Endothelial cell of umbilical vein (primary cell): ENCODE data around the gene SCAF11. TPM values are rescaled to one million over a fixed set of nuclear protein-coding genes. Genes with fewer than 3 reads are reported as not detected.

ENCODE experiments used
- BruUV-seq: library from RNA; stranded (reverse); fragments of 400-500 nt; replicated peaks from 2 replicates; lab custom pipeline; 2021; lab: Mats Ljungman, UMichigan
- CTCF ChIA-PET: fragments of 300-600, 350-600 bp; sonication (Branson Sonifier 250); formaldehyde crosslinking; loops from one replicate; lab custom pipeline; 2021; ENCODE audit warnings: antibody characterized with exemption, inconsistent platforms; lab: Charles Lee
- POLR2A ChIA-PET: fragments of 300-600, 350-600 bp; sonication (Branson Sonifier 250); formaldehyde crosslinking; loops from one replicate; lab custom pipeline; 2021; ENCODE audit warnings: antibody characterized with exemption, inconsistent platforms; lab: Charles Lee
- DNase-seq: peaks from one replicate; pipeline ENCODE4 v3.0.0-alpha.2; 2011; ENCODE audit warnings: low read depth, low spot score
- FAIRE-seq: peaks from 2 replicates; lab custom pipeline; 2011; peaks lifted over from hg19 to GRCh38; lab: Jason Lieb, UNC
- H2AFZ ChIP-seq: 2 replicates; pipeline ENCODE4 v1.6.0; 2012; ENCODE audit warnings: low read depth, low read length, control low read depth, inconsistent platforms
- H3K27ac ChIP-seq: 2 replicates; pipeline ENCODE4 v1.5.1; 2011; ENCODE audit warnings: low read depth, mild to moderate bottlenecking, control low read depth, low read length, moderate library complexity; ENCODE audit not compliant: insufficient read depth
- H3K27me3 ChIP-seq, 2 experiments: 2 replicates each; pipeline versions ENCODE4 v1.6.0 to v1.6.1; 2011; ENCODE audit warnings: low read length in 2 of 2, mixed read lengths in 1 of 2; ENCODE audit not compliant: control insufficient read depth in 2 of 2, insufficient read depth in 2 of 2
- H3K36me3 ChIP-seq, 2 experiments: 2 replicates in 1 of 2; 3 replicates in 1 of 2; pipeline ENCODE4 v1.5.1; 2011; ENCODE audit warnings: low read length in 2 of 2, mild to moderate bottlenecking in 1 of 2, moderate library complexity in 1 of 2; ENCODE audit not compliant: control insufficient read depth in 2 of 2, insufficient read depth in 2 of 2; ENCODE audit errors: extremely low read depth in 1 of 2
- H3K4me1 ChIP-seq: 3 replicates; pipeline ENCODE4 v1.5.1; 2011; ENCODE audit warnings: mild to moderate bottlenecking, low read length; ENCODE audit not compliant: control insufficient read depth, insufficient read depth; ENCODE audit errors: extremely low read depth
- H3K4me2 ChIP-seq: 2 replicates; pipeline ENCODE4 v1.6.1; 2011; ENCODE audit warnings: low read length, control low read depth, mixed read lengths; ENCODE audit not compliant: insufficient read depth
- H3K4me3 ChIP-seq, 3 experiments: fragments of 200-600 bp in 1 of 3; sonication (generic), shearing (Covaris generic) in 1 of 3; replicated peaks in 1 of 3; 2 replicates each; pipeline ENCODE4 v1.5.1; 2011 to 2016; ENCODE audit warnings: control low read depth in 3 of 3, low read length in 3 of 3, mild to moderate bottlenecking in 2 of 3, inconsistent platforms in 1 of 3, low read depth in 1 of 3, moderate library complexity in 1 of 3; ENCODE audit not compliant: insufficient read depth in 1 of 3
- H3K79me2 ChIP-seq: 2 replicates; pipeline ENCODE4 v1.6.0; 2012; ENCODE audit warnings: low read length, inconsistent platforms; ENCODE audit not compliant: control insufficient read depth, insufficient read depth
- H3K9ac ChIP-seq: replicated peaks from 2 replicates; pipeline ENCODE3; 2011; ENCODE audit warnings: low read length, control low read depth; ENCODE audit not compliant: insufficient read depth; ENCODE audit errors: extremely low read depth
- H3K9me1 ChIP-seq: replicated peaks from 3 replicates; pipeline ENCODE4 v1.6.0; 2011; ENCODE audit warnings: mild to moderate bottlenecking, low read length; ENCODE audit not compliant: control insufficient read depth, insufficient read depth; ENCODE audit errors: extremely low read depth
- H3K9me3 ChIP-seq: replicated peaks from 2 replicates; pipeline ENCODE4 v1.5.1; 2012; ENCODE audit warnings: low read length, inconsistent platforms; ENCODE audit not compliant: control insufficient read depth, insufficient read depth
- H4K20me1 ChIP-seq: replicated peaks from 2 replicates; pipeline ENCODE3; 2011; ENCODE audit warnings: mild to moderate bottlenecking, low read length; ENCODE audit not compliant: control insufficient read depth, insufficient read depth; ENCODE audit errors: extremely low read depth
- CTCF ChIP-seq, 2 donors: IDR thresholded peaks; 1 replicate in 1 of 2; 2 replicates in 1 of 2; pipeline ENCODE4 v1.5.1; 2011; ENCODE audit warnings: low read length in 2 of 2, mild to moderate bottlenecking in 2 of 2, moderate library complexity in 2 of 2, control low read depth in 1 of 2, inconsistent platforms in 1 of 2, low read depth in 1 of 2; ENCODE audit not compliant: insufficient read depth in 1 of 2; ENCODE audit errors: extremely low read depth in 1 of 2
- EZH2 ChIP-seq: IDR thresholded peaks from 2 replicates; pipeline ENCODE4 v1.6.1; 2012; ENCODE audit warnings: borderline replicate concordance, low read depth, mild to moderate bottlenecking, moderate library complexity, low read length, inconsistent platforms; ENCODE audit not compliant: severe bottlenecking
- FOS ChIP-seq: IDR thresholded peaks from 2 replicates; pipeline ENCODE4 v1.6.1; 2011; ENCODE audit warnings: mild to moderate bottlenecking, low read length, moderate library complexity, borderline replicate concordance; ENCODE audit not compliant: insufficient read depth
- JUN ChIP-seq: IDR thresholded peaks from 2 replicates; pipeline ENCODE4 v1.6.1; 2011; ENCODE audit warnings: borderline replicate concordance, low read depth; ENCODE audit not compliant: insufficient read length, insufficient read depth
- MAX ChIP-seq: IDR thresholded peaks from 2 replicates; pipeline ENCODE4 v1.6.1; 2011; ENCODE audit not compliant: insufficient read depth, insufficient read length
- POLR2AphosphoS5 ChIP-seq: IDR thresholded peaks from 2 replicates; pipeline ENCODE4 v1.6.1; 2012; ENCODE audit warnings: low read depth, mild to moderate bottlenecking, control low read depth, low read length, moderate library complexity; ENCODE audit not compliant: insufficient read depth
- dilution Hi-C: fragments of 300-500 bp; cut with MboI; formaldehyde crosslinking; loops from one replicate; pipeline ENCODE4 v1.15.0; 2019; ENCODE audit warnings: low sequenced_read_pairs; ENCODE audit not compliant: extremely low pct_ligation_motif_present
- intact Hi-C: fragments of 100-400 bp; cut with micrococcal nuclease; formaldehyde crosslinking; loops from one replicate; pipeline ENCODE4 v1.10.0; 2022
- polyA plus RNA-seq, 4 experiments: library from polyadenylated mRNA; depleted of rRNA in 3 of 4; stranded (reverse) in 3 of 4; unstranded in 1 of 4; fragments of >200 nt; gene quantifications; 2 replicates each; pipeline versions ENCODE4 v1.2.1 to v1.2.3, GENCODE V29; 2011 to 2012; ENCODE audit warnings: missing spikeins in 1 of 4
- total RNA-seq: library from RNA; stranded (reverse); gene quantifications from 2 replicates; pipeline ENCODE4 v1.2.3, GENCODE V29; 2021

The SCAF11 gene
- total and polyA plus RNA-seq, 2 donors (not counting 3 experiments of a cell fraction or from before 2014, with no cell fraction given), result 20.9 to 109 TPM

- peak; percentile 8 for FAIRE-seq
- H3K4me3 ChIP-seq, result no peak overlapping the region
- H2AFZ ChIP-seq, result no peak overlapping the region
- H3K9me3 ChIP-seq, result no peaks in the 10 kb centered on the region
- H3K9ac ChIP-seq, result no peak overlapping the region
- H3K4me1 ChIP-seq, result no peaks in the 10 kb centered on the region
- peaks cover 3% of the 10 kb centered on the region for H4K20me1 ChIP-seq
- ChIA-PET POLR2A (no interaction called here), CTCF (interaction anchor here (1.2 kb wide), 1 partner anchor 171 kb away, joined by 3 read pairs; no protein-coding TSS in a partner anchor)
- DNase-seq, result no peak
- H3K79me2 ChIP-seq, result no peaks in the 10 kb centered on the region
- dilution Hi-C loops, result no loop called here
- H3K36me3 ChIP-seq, result peaks cover 0 to 12% of the 10 kb centered on the region in 2 experiments
- H3K4me2 ChIP-seq, result no peak overlapping the region
- TF ChIP-seq EZH2, result no peak
- TF ChIP-seq CTCF (IDR thresholded peaks at IDR 0.05; ENCODE audit: extremely low read depth in 1 of 2, insufficient read depth in 1 of 2, low read depth in 1 of 2, low read length in 2 of 2), result no peak
- no peak for TF ChIP-seq FOS
- TF ChIP-seq JUN, result no peak
- no peak for TF ChIP-seq POLR2AphosphoS5
- TF ChIP-seq MAX, result no peak
- H3K27me3 ChIP-seq, result no peaks in the 10 kb centered on the region
- H3K9me1 ChIP-seq, result no peaks in the 10 kb centered on the region
- no TSS peak for BruUV-seq
- H3K27ac ChIP-seq, result no peak overlapping the region
- intact Hi-C loops, result no loop called here
These were observed 56.9 kb downstream of the SCAF11 start for GRCh38 chr12:45933504-45933903.
